ENCODE data around the gene APOO.

Gene APOO

GRCh38 chrX:23939203-23939602 lies 31.5 kb upstream of the APOO start:
- DNase-seq (ENCODE audit: low spot score): no peak
- TF ChIP-seq CTCF (IDR thresholded peaks at IDR 0.05; ENCODE audit: extremely low read depth, missing control alignments): no peak

GRCh38 chrX:23938690-23939089 lies 31.0 kb upstream of the APOO start:
- no peak for DNase-seq (ENCODE audit: low spot score)
- TF ChIP-seq CTCF (IDR thresholded peaks at IDR 0.05; ENCODE audit: extremely low read depth, missing control alignments): no peak

GRCh38 chrX:23937100-23937499 lies 29.4 kb upstream of the APOO start:
- TF ChIP-seq CTCF (IDR thresholded peaks at IDR 0.05; ENCODE audit: extremely low read depth, missing control alignments): no peak
- no peak for DNase-seq (ENCODE audit: low spot score)

- TF ChIP-seq CTCF (IDR thresholded peaks at IDR 0.05; ENCODE audit: extremely low read depth, missing control alignments): no peak
- DNase-seq (ENCODE audit: low spot score): no peak
Measured at GRCh38 chrX:23936180-23936579, 28.4 kb upstream of the APOO start.

- DNase-seq (ENCODE audit: low spot score): no peak
- no peak for TF ChIP-seq CTCF (IDR thresholded peaks at IDR 0.05; ENCODE audit: extremely low read depth, missing control alignments)
Measured at GRCh38 chrX:23935106-23935505, 27.4 kb upstream of the APOO start.

- TF ChIP-seq CTCF (IDR thresholded peaks at IDR 0.05; ENCODE audit: extremely low read depth, missing control alignments): no peak
- DNase-seq (ENCODE audit: low spot score): no peak
Measured at GRCh38 chrX:23932046-23932445, 24.3 kb upstream of the APOO start.

GRCh38 chrX:23930894-23931604 lies 23.3 kb upstream of the APOO start:
- no peak for TF ChIP-seq CTCF (IDR thresholded peaks at IDR 0.05; ENCODE audit: extremely low read depth, missing control alignments)
- no peak for DNase-seq (ENCODE audit: low spot score)
